SW 1271 (cell line): ENCODE data around the gene ZCCHC7.
"Not testable (repeated sequence)": the region's sequence is repeated elsewhere in the genome, so short reads cannot be mapped to it uniquely, and the experiment has no call there.

ENCODE experiments used
- DNase-seq, 2 experiments: peaks; one replicate each; lab custom pipeline; 2025; lab: John Stamatoyannopoulos, UW

ZCCHC7 gene

DNA sequence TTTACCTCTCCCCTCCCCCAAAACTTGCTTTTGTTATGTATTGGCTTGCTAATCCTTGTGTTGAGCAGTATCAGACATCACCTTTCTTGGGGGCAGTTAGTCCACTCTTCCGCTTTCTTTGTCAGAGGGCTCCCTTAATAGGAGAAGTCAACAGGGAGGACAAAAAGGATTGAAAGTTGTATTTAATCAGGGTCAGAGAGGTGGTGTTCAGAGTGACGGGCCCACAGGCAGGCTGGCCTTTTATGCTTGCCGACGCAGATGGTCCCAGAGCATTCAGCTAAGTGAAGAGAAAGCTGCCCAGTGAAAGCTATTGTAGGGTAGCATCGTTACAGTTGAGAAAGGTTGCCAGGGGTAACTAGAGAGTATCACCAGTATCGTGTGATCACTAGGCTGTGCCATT lies 131.1 kb downstream of the ZCCHC7 start:
- no peak for DNase-seq

- no peak for DNase-seq
These were observed 133.1 kb downstream of the ZCCHC7 start for GRCh38 chr9:37253377-37253937.

DNA sequence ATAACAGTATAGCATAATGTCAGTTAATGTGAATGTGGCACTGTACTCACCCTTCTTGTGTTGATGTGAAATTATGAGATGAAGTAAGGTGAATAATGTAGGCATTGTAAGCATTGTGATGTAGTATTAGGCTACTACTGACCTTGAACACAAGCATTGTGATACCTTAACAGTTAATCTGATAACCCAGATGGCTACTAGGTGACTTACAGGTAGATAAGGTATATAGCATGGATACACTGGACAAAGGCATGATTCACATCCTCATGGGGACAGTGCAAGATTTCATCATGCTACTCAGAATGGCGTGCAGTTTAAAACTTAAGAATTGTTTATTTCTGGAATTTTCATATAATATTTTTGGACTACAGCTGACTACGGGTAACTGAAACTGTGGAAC lies 134.8 kb downstream of the ZCCHC7 start:
- DNase-seq: no peak

DNA sequence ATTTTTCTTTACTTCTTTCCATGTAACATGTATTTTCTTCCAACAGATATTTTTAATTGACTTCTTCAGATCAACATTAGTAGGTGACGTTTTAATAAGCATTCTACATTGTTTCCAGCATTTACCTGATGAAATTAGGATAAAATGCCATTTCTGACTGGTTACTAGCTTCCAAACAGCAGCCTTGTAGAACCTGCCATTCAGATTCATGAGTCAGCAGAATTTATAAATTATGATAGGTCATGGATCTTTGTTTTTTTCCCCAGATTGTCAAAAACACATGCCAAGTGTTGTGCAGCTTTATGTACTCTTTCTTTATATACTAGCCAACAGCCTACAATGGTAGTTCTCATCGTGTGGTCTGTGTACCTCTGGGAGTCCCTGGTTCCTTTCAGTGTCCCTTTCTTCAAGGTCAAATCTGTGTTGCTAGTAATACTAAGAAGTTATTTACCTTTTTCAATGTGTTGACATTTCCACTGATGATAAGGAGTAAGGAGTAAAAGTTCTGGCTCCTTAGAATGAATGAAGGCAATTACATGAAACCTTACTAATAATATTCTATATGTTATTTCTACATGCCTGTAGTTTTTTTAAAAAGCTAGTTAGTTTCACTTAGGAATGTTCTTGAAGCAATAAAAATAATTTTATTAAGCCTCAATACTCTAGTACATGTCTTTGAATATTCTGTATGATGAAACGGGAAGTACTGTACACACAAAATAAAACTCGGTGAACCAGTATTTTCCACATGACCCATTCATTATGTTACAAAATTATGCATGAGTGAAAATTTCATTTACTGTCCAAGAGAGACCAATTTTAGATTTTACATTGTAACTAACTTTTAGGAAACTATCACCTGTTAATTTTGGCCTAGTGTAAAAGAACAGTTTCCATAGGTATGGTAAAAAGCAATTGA lies 135.8 kb downstream of the ZCCHC7 start:
- no peak for DNase-seq

DNA sequence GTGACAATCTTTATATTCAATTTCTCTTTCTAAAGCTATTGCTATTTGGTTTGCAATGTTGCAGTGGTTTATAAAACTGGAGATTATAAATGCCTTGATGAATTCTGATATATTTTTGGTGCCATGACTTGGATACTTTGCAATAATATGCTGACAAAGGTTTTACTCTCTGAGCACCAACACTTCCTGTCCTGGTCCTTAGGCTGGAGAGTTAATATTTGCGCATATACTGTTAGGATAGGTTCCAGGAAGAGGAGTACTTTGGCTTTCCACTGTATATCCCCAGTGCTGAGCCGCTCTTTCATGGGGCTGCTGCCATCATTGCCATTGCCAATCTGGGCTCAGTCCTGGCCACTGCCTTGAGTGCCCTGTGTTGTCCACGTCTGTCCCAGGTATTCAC lies 139.6 kb downstream of the ZCCHC7 start:
- DNase-seq: no peak

DNA sequence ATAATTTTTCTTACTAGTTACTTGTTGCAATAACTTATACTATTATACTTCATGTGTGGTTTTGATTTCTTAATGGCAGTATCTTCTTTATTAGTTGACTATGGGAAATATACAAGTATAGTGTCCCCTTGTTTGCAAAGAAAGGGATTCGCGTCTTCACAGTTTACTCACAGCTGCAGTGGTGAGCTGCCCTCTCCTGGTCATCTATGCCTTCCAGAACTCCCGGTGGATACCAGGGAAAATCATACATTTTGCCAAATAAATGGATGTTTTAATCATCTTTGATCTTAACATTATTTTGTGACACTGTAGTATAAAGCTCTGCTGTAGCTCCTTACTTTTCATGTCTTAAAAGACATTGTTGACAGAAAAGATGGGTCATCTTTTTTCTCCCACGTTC lies 142.0 kb downstream of the ZCCHC7 start:
- DNase-seq: peak in 1 of 2 experiments; percentile 5

DNA sequence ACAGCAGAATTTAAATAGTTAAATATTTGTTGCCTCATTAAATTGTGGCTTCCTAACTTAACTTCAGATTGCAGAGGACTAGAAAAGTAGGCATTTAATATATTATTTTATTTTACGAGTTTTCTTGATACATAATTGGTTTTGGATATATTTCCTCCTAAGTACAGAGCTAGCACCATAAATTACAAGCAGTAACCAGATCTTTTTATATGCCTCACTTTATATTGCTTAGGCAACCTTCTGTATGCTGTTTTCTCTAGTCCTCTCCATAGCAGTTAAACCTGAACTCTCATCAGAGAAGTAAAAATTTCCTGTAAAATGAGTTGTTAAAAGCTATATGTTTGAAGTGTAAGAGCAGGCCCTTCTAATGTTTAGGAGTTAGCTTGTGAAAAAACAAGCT lies 144.2 kb downstream of the ZCCHC7 start:
- no peak for DNase-seq

- DNase-seq: no peak
These were observed 146.3 kb downstream of the ZCCHC7 start for GRCh38 chr9:37266630-37267029.

GRCh38 chr9:37269221-37269620 lies 148.8 kb downstream of the ZCCHC7 start:
- DNase-seq: no peak

- no peak for DNase-seq
These were observed 151.3 kb downstream of the ZCCHC7 start for GRCh38 chr9:37271679-37272078.

DNA sequence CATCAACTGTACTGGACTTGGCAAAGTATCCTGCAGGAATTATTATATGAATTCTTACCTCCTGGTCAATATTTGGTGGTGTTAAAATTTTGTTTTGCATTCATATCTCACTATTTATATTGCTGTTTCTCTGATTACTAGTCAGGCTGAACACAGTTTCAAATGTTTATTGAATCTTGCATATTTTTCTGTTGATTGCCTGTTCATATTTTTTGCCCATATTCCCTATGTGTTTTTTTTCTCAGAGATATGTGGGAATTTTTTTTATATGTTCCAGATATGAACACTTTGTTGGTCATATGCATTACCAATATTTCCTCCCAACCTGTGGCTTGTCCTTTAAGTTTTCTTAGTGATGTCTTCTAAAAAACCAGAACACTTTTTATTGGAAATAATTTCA lies 153.2 kb downstream of the ZCCHC7 start:
- DNase-seq: no peak

- DNase-seq: no peak
These were observed 161.2 kb downstream of the ZCCHC7 start for GRCh38 chr9:37281541-37281940.

- DNase-seq: no peak
These were observed 163.5 kb downstream of the ZCCHC7 start for GRCh38 chr9:37283730-37284325.

GRCh38 chr9:37284636-37285035 lies 164.3 kb downstream of the ZCCHC7 start:
- DNase-seq: no peak

DNA sequence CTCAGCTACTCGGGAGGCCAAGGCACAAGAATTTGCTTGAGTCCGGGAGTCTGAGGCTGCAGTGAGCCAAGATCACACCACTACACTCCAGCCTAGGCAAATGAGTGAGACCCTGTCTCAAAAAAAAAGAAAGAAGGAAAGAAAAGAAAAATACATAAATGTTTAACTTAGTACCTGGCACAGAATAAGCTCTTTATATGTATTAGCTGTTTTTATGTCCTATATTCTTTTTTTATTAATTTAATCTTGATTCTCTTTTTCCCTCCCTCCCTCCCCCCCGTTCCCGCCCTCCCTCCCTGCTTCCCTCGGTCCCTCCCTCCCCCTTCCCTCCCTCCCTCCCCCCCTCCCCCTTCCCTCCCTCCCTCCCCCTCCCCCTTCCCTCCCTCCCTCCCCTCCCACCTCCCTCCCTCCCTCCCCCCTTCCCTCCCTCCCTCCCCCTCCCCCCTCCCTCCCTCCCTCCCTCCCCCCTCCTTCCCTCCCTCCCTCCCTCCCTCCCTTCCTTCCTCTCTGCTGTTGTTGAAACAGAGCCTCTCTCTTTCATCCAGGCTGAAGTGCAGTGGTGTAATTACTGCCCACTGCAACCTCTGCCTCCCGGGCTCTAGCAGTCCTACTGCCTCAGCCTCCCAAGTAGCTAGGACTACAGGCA lies 166.3 kb downstream of the ZCCHC7 start:
- no peak for DNase-seq

DNA sequence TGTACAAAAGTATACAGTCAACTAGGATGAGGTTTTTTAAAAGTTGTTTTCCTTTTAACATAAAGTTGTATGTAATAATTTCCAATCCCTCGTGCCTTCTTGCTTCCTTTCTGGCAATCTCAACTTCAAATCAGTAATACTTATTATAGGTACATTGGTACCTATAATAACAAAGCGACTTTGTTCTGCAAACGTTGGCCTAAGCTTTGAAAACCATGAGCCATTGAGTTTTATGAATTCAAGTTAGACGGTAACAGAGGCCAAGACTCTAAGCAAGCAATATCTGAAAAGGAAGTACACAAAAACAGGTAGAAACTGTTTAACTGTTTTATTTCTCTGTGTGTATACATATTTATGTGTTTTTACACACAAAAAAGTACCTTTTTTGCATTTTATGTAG lies 166.9 kb downstream of the ZCCHC7 start:
- DNase-seq: no peak

- no peak for DNase-seq
These were observed 169.3 kb downstream of the ZCCHC7 start for GRCh38 chr9:37289631-37290030.

GRCh38 chr9:37290366-37290939 lies 170.1 kb downstream of the ZCCHC7 start:
- no peak for DNase-seq

- peak in 1 of 2 experiments; percentile 29 for DNase-seq
These were observed 170.6 kb downstream of the ZCCHC7 start for GRCh38 chr9:37290940-37291485.

GRCh38 chr9:37291612-37292238 lies 171.4 kb downstream of the ZCCHC7 start:
- not testable (repeated sequence) for DNase-seq

- DNase-seq: no peak
These were observed 172.5 kb downstream of the ZCCHC7 start for GRCh38 chr9:37292896-37293295.
